ENCODE results near the gene C2CD4B.

C2CD4B gene

DNA sequence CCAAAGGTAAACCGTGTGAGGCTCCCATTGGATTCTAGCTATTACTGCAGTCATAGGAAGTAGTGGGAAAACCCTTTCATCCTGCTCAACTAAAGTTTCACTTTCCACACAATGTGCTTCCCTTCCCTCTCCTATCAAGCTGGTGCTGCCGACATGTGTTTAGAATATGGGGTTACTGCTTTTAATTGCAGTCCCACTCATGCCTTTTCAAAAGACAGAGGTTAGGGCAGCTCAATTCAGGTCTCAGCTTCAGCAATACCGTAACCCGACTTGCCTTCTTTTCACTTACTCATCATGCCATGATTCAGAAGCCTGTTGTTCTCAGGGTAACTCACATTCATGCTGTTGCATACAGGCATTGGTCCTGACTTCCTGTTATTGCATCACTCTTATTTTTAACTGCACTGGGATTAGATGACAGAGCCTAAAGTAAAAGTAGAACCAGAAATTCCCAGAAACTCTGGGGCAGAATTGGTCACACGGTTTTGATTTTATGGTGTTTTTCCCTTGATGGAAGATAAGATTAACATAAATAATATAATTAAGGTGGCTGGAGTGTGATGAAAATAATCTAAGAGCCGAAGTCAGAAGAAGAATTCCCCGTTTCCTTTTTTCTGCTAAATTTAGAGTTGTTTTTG lies 45.7 kb downstream of the C2CD4B start:
- DNase-seq (ENCODE audit: low read depth, low spot score) = peak; percentile 86

DNA sequence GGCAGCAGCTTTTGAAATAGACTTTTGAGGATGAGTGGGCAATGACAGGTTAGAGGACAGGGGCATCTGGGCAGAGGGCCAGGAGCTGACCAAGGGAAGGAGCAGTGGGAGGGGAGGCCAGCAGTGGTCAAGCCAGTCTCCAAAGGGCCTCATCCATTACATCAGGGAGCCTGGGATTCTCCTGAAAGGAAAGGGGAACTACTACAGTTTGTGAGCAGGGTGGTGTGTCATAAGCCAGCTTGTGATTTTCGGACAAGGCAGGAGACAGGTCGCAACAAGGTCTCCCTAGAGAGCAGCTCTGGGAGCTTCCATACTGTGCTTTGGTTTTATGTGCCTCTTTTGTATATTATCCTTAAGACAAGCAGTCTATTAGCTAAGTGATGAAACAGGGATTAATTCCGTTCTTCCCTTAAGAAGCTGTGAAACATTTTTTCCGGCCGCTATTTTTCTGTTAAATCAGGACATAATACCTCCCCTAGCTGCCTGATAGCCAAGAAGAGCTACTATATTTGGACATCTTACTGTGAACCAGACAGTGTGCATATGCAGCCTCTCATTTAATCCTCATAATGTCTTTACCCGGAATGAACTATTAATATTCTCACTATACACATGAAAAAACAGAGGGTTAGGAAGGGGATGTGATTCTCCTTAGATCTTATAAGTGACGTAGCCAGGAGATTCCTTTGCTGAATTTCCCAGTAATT lies 46.4 kb downstream of the C2CD4B start:
- no peak for DNase-seq (ENCODE audit: low read depth, low spot score)

GRCh38 chr15:62115847-62116246 lies 49.2 kb downstream of the C2CD4B start:
- no peak for DNase-seq (ENCODE audit: low read depth, low spot score)
